ENCODE results near the gene GNAS-AS1. TPM values are rescaled to one million over a fixed set of nuclear protein-coding genes. Genes with fewer than 3 reads are reported as not detected.

Gene GNAS-AS1
- total RNA-seq, 1 donor from 2014 or later = 1.3 TPM

GRCh38 chr20:58797371-58798338, 53.0 kb downstream of the GNAS-AS1 start:
- TF ChIP-seq, protein P1, sequence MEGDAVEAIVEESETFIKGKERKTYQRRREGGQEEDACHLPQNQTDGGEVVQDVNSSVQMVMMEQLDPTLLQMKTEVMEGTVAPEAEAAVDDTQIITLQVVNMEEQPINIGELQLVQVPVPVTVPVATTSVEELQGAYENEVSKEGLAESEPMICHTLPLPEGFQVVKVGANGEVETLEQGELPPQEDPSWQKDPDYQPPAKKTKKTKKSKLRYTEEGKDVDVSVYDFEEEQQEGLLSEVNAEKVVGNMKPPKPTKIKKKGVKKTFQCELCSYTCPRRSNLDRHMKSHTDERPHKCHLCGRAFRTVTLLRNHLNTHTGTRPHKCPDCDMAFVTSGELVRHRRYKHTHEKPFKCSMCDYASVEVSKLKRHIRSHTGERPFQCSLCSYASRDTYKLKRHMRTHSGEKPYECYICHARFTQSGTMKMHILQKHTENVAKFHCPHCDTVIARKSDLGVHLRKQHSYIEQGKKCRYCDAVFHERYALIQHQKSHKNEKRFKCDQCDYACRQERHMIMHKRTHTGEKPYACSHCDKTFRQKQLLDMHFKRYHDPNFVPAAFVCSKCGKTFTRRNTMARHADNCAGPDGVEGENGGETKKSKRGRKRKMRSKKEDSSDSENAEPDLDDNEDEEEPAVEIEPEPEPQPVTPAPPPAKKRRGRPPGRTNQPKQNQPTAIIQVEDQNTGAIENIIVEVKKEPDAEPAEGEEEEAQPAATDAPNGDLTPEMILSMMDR (IDR thresholded peaks at IDR 0.05; ENCODE audit: insufficient read depth, low read length, poor library complexity, severe bottlenecking) = no peak

GRCh38 chr20:58795923-58796245, 54.8 kb downstream of the GNAS-AS1 start:
- no peak for DNase-seq (ENCODE audit: low read depth)
- Histone ChIP-seq H3K36me3 (ENCODE audit: control insufficient read depth, insufficient read depth, low read length) (no peaks in the 10 kb centered on the region), H3K4me3 (ENCODE audit: low read depth, low read length) (no peak overlapping the region), H3K27me3 (ENCODE audit: control insufficient read depth, insufficient read depth, low read length) (peaks cover 5% of the 10 kb centered on the region)
- TF ChIP-seq, protein P1 (IDR thresholded peaks at IDR 0.05; ENCODE audit: insufficient read depth, low read length, poor library complexity, severe bottlenecking) = no peak

More at GRCh38 chr20:58797371-58798338, 53.0 kb downstream of the GNAS-AS1 start:
- Histone ChIP-seq H3K4me3 (ENCODE audit: low read depth, low read length) (no peak overlapping the region), H3K36me3 (ENCODE audit: control insufficient read depth, insufficient read depth, low read length) (no peaks in the 10 kb centered on the region), H3K27me3 (ENCODE audit: control insufficient read depth, insufficient read depth, low read length) (no peaks in the 10 kb centered on the region)
- DNase-seq (ENCODE audit: low read depth) = no peak

DNA sequence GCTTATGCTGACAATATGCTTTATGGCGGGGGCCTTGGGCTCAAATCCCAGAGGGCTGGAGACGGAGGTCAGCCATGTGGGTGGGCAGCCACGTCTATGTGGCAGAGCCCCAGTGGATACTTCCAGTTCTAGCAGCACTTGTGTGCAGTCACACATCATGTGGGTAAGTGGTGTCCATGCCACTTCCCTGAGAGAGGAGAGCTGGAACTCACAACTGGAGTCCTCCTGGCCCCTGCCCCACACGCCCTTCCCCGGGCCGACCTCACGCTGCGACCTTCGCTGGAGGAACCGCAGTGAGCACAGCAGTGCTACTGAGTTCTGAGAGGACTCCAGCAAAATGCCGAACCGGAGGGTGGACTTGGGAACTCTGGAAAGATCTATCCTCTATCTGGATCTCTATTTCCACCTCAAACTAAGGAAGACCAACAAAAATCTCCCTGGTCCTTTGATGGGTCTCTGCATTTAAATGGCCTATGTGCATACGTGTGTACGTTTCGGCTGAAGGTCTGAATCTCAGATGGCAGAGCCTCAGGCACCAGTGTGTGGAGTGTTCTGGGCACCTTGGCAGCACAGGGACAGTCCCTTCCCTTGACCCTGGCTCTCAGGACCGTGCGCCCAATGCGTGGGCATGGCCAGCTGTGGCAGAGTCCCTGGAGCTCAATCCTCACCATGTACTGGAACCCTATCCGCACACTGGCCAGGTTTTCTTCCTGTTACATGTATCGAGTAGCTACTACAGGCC, 55.4 kb downstream of the GNAS-AS1 start:
- no peak for DNase-seq (ENCODE audit: low read depth)
- TF ChIP-seq, protein P1 (IDR thresholded peaks at IDR 0.05; ENCODE audit: insufficient read depth, low read length, poor library complexity, severe bottlenecking) = no peak
- Histone ChIP-seq H3K36me3 (ENCODE audit: control insufficient read depth, insufficient read depth, low read length) (no peaks in the 10 kb centered on the region), H3K4me3 (ENCODE audit: low read depth, low read length) (no peak overlapping the region), H3K27me3 (ENCODE audit: control insufficient read depth, insufficient read depth, low read length) (peaks cover 5% of the 10 kb centered on the region)

DNA sequence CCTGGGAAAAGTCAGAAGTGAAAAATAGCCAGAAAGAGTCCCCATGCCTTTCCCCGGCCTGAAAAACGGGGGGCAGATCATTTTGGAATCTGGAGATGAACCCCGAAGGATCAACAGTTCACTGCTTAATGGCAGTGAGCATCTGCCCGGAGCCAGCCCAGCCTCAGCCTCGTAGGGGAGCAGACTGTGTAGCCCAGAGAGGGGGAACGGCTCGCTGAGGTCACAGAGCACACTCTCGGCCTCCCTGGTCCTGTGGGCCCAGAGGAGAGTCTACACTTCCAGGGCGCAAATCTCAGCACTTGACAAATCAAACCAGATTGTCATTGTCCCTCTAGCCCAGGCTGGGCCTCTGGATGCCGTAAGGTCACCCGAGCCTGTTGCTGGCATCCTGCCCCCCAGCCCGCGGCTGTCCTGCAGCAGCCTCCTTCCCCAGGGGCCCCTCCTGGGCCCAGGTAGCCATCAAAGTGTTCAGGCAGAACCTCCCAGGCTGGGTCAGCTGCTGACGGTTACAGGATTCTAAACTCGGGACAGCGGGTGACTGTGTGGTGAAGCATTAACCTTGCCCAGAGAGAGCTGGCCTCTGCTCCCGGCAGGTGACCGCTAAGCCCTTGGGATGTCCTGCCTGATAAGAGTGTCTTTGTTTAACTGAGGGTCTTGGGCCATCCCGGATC, 56.1 kb downstream of the GNAS-AS1 start:
- H3K27me3 ChIP-seq (ENCODE audit: control insufficient read depth, insufficient read depth, low read length) = peaks cover 5% of the 10 kb centered on the region
- H3K4me3 ChIP-seq (ENCODE audit: low read depth, low read length) = no peak overlapping the region
- H3K36me3 ChIP-seq (ENCODE audit: control insufficient read depth, insufficient read depth, low read length) = no peaks in the 10 kb centered on the region
- TF ChIP-seq, protein P1 (IDR thresholded peaks at IDR 0.05; ENCODE audit: insufficient read depth, low read length, poor library complexity, severe bottlenecking) = no peak
- no peak for DNase-seq (ENCODE audit: low read depth)

DNA sequence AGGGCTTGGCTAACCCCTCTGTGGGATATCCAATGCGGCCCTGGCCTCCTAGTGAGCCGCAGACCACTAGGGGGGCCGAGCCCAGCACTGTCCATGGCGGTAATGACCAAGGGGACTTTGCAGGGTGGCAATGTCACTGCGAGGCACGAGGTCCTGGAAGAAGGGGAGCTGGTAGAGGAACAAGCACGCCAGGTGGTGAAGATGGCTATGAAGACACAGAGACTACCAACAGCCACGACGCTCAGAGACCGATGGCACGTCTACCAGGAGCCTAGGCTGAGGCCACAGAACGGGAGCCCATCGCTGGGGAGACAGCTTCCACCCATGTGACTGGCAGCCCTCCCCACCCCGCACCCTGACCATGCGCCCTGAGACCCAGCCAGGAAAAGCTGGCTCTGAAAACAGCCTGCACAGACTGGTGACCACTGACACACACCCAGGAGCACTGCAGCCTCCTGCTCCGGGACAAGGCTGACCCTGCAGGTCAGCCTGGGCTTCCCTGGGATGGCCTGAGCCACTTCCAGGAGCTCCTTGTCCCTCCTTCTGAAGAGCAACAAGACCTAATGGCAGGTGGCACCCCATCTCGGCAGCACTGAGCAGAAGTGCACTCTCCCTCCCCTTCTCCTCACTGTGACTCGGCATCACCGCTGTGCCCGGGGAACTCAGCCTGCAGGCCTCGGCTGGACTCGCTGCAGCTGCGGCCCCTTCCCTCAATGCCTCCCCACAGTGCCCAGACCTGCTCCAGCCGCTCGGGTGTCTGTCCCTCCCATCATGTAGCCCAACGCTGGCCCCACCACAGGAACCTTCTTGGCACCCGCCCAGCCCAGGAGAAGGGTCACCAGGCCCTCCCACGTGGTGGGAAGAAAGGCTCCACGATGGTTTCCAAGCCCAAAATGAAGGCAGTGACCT, 56.9 kb downstream of the GNAS-AS1 start:
- TF ChIP-seq, protein P1 (IDR thresholded peaks at IDR 0.05; ENCODE audit: insufficient read depth, low read length, poor library complexity, severe bottlenecking) = no peak
- peaks cover 10% of the 10 kb centered on the region for H3K27me3 ChIP-seq (ENCODE audit: control insufficient read depth, insufficient read depth, low read length)
- DNase-seq (ENCODE audit: low read depth) = no peak
- H3K36me3 ChIP-seq (ENCODE audit: control insufficient read depth, insufficient read depth, low read length) = no peaks in the 10 kb centered on the region
- H3K4me3 ChIP-seq (ENCODE audit: low read depth, low read length) = no peak overlapping the region
